Measurements from ENCODE around the gene PPP1CA.

The PPP1CA gene

GRCh38 chr11:67349928-67350465 is 51.7 kb downstream of the PPP1CA start:
- no peak for TF ChIP-seq CTCF (conservative IDR thresholded peaks at IDR 0.05; ENCODE audit: low read depth, low read length)
- DNase-seq (ENCODE audit: low read depth): no peak
- no peak overlapping the region for H3K4me3 ChIP-seq (ENCODE audit: low read length)

GRCh38 chr11:67349457-67349856 is 52.2 kb downstream of the PPP1CA start:
- no peak for TF ChIP-seq CTCF (conservative IDR thresholded peaks at IDR 0.05; ENCODE audit: low read depth, low read length)
- no peak for DNase-seq (ENCODE audit: low read depth)
- no peak overlapping the region for H3K4me3 ChIP-seq (ENCODE audit: low read length)

- no peak for DNase-seq (ENCODE audit: low read depth)
- H3K4me3 ChIP-seq (ENCODE audit: low read length): no peak overlapping the region
- no peak for TF ChIP-seq CTCF (conservative IDR thresholded peaks at IDR 0.05; ENCODE audit: low read depth, low read length)
Observed at GRCh38 chr11:67349036-67349435, 52.6 kb downstream of the PPP1CA start.
